SW480 (cell line): ENCODE measurements around the gene MNT.

Experiments
- DNase-seq: peaks from one replicate; pipeline ENCODE4 v3.0.0-alpha.2; 2016; ENCODE audit warnings: low spot score

MNT gene

GRCh38 chr17:2380950-2381649 lies 19.8 kb downstream of the MNT start:
- no peak for DNase-seq

DNA sequence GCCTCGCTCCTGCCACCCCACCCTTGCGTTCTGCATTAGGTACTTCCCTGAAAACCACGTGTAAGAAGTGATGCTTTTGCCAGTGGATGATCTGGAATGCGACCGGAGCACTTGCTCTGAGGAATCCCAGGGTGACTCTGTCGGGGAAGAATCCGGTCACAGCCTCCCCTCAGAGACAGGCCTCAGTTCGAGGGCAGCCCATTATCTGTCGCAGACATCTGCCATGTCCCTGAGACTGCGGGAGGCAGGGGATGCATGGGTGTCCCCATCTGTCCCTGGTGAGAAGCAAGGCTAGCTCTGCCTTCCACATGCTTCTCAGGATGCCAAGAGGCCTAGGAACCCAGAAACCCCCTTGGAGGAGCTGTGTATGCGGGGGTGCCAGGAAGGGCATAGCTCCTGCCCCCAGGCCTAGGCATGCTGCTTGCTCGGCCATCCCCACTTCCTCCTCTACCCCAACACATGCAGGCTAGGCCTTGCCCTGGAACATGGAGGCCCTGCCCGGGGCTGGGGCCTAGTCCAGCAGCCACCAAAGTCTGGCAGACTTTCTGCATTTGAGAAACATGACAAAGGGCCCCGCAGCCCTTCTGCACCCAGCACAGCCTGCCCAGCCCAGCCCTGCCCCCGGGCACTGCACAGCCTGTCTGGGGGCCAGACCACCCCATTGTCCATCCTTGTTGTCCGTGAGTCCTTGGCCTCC lies 20.5 kb downstream of the MNT start:
- no peak for DNase-seq

DNA sequence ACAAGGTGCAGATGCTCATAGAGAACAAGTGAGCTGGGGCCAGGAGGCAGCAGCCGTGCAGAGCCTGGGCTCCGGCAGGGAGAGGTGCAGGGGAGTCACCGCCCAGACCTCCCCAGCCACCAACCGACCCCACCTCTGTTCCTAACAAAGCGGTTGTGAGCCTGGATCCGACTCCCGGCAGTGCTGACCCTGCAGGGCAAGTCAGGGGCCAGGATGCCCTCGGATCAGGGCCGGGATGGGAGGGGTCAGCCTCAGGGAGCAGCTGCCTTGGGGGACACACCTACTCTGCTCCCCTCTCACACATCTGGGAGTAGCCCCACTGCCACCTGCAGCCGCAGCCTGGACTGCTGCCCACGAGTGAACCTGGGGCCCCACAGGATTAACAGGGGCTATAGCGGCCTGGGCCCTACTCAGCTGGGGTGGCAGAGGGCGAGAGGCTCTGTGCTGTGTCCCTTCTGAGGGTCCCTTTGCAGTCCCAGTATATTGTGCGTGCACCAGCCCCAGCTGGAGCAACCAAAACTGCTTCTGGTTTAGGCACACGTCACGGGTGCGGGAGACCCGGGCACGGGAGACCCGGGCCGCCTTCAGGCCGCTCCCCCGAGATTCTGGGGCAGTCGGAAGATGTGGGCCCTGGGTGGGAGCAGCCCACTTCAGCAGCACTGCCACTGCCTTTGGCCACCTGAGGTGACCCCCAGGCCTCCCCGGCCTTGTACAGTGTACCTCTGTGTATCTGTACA lies 21.2 kb downstream of the MNT start:
- no peak for DNase-seq

GRCh38 chr17:2378905-2379304 lies 22.0 kb downstream of the MNT start:
- no peak for DNase-seq

- DNase-seq = no peak
These were observed 23.2 kb downstream of the MNT start for GRCh38 chr17:2377659-2378058.

GRCh38 chr17:2376107-2376506 lies 24.8 kb downstream of the MNT start:
- DNase-seq = no peak

GRCh38 chr17:2375406-2375805 lies 25.5 kb downstream of the MNT start:
- no peak for DNase-seq

DNA sequence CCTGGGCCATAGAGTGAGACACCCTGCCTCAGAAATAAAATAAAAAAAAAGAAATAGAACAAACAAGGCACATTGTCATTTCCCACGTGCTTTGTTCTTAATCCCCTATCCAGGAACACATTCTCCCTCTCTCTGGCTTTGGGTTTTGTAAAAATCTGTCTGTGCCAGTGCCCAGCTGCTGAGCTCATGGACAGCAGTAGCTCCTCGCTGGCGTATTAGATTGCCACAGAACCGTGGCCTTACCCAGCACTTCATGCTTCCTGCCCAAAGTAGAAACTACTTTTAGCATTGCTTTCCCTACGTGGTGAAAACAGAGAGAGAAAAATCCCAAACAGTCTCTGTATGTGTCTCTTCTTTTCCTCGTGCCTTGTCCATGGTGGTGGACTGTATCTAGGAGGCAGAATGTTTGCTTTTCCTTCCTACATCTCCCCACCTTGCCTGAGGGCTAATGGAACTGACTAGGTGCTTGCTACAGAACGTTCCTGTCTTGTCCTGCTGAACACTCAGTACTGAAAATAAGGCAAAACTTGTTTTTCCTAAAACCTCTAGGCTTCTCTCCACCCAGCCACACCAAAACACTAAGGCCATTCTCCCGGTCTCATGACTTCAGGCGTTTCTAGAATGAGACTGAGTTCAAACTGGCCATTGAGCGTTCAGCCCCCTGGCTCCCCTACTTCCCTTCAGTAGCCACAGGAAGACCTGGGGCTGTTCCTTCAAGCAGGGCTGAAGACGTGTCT lies 26.1 kb downstream of the MNT start:
- DNase-seq = no peak

DNA sequence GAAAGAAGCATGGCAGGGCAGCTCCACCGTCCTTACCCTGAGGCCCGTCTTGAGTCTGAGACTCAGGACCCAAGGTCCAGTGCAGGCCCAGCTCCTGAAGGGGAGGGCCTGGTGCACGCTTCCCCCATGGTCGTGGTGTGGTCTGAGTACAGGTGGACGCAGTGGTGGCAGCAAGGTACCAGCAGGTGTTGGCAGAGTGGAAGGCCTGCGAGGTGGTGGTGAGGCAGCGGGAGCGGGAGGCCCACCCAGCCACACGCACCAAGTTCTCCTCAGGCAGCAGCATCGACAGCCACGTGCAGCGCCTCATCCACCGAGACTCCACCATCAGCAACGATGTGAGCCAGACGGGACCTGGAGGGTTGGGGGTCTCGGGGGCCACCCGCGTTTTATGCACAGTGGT lies 27.7 kb downstream of the MNT start:
- DNase-seq = no peak

DNA sequence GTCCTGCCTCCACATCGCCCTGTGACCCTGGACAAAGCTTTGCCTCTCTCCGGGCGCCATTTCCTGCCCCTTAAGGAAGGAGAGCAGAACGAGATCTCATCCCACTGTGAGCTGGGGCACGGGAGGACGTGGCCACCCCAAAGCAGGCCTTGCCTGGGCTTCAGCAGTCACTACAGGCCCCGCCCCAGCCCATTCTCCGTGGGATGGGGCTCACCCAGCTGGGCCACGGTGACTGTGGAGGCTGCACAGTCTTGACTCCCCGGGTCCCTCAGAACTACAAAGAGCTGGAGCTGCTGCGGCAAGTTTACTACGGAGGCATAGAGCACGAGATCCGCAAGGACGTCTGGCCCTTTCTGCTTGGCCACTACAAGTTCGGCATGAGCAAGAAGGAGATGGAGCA lies 28.2 kb downstream of the MNT start:
- DNase-seq = no peak

- no peak for DNase-seq
These were observed 28.7 kb downstream of the MNT start for GRCh38 chr17:2372180-2372579.

GRCh38 chr17:2371183-2372130 lies 29.4 kb downstream of the MNT start:
- no peak for DNase-seq

GRCh38 chr17:2370211-2370589 lies 30.7 kb downstream of the MNT start:
- no peak for DNase-seq

DNA sequence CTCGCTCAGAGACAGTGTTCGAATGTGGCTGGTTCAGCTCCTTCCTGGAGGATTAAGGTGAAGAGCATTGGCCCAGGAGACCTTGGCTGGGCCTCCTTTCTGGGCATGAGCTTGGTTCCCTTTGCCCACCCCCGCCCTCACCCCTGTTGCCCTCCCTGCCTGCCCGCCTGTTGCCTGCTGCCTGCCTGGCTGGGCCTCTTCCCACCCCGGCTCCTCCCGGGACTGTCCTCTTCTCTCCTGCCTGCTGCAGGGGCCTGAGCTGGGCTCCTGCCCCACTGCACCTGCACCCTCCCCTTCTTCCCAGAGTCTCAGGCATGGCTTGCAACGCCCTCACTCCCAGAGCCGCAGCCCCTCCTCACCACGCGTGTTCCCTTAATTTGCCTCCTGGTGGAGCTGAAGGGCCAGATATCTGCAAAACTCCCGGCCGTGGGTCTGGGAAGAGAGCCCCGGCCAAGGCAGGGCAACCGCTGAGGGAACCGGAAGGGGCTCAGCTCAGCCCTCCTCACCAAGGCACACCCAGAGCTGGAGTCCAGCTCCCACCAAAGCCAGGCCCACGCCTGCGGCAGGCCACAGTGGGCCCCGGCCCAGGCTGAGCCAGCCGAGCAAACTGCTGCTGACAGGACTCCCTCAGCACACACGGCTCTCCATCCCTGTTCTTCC lies 31.2 kb downstream of the MNT start:
- DNase-seq = no peak

GRCh38 chr17:2369039-2369438 lies 31.8 kb downstream of the MNT start:
- DNase-seq = no peak

- DNase-seq = no peak
These were observed 32.5 kb downstream of the MNT start for GRCh38 chr17:2368359-2368758.

- DNase-seq = no peak
These were observed 33.9 kb downstream of the MNT start for GRCh38 chr17:2366747-2367494.

- DNase-seq = no peak
These were observed 35.7 kb downstream of the MNT start for GRCh38 chr17:2365132-2365531.

GRCh38 chr17:2364763-2365116 lies 36.1 kb downstream of the MNT start:
- DNase-seq = no peak
